HG03354 (cell line): ENCODE results near the gene TBC1D1.

ENCODE experiments used
- ATAC-seq: cut with Tn5 transposase; IDR thresholded peaks from one replicate; pipeline ENCODE4 v1.9.1; 2021; ENCODE audit warnings: mild to moderate bottlenecking; ENCODE audit not compliant: unreplicated experiment, poor library complexity, severe bottlenecking

Gene TBC1D1

GRCh38 chr4:38088321-38088720 lies 197.4 kb downstream of the TBC1D1 start:
- ATAC-seq, result no peak

- ATAC-seq, result no peak
Measured at GRCh38 chr4:38089961-38090360, 199.1 kb downstream of the TBC1D1 start.

- no peak for ATAC-seq
Measured at GRCh38 chr4:38090455-38091246, 199.8 kb downstream of the TBC1D1 start.

GRCh38 chr4:38091636-38092035 lies 200.8 kb downstream of the TBC1D1 start:
- ATAC-seq, result no peak

- no peak for ATAC-seq
Measured at GRCh38 chr4:38092701-38093100, 201.8 kb downstream of the TBC1D1 start.

GRCh38 chr4:38094419-38094818 lies 203.5 kb downstream of the TBC1D1 start:
- no peak for ATAC-seq

GRCh38 chr4:38095691-38096090 lies 204.8 kb downstream of the TBC1D1 start:
- ATAC-seq, result no peak

GRCh38 chr4:38097818-38098217 lies 206.9 kb downstream of the TBC1D1 start:
- ATAC-seq, result no peak

- no peak for ATAC-seq
Measured at GRCh38 chr4:38099020-38099600, 208.2 kb downstream of the TBC1D1 start.

GRCh38 chr4:38099908-38100407 lies 209.1 kb downstream of the TBC1D1 start:
- no peak for ATAC-seq

- no peak for ATAC-seq
Measured at GRCh38 chr4:38100474-38101255, 209.8 kb downstream of the TBC1D1 start.

- ATAC-seq, result no peak
Measured at GRCh38 chr4:38101563-38101962, 210.7 kb downstream of the TBC1D1 start.

- no peak for ATAC-seq
Measured at GRCh38 chr4:38102957-38103588, 212.2 kb downstream of the TBC1D1 start.

GRCh38 chr4:38105475-38106220 lies 214.8 kb downstream of the TBC1D1 start:
- peak; percentile 85 for ATAC-seq

GRCh38 chr4:38106311-38106710 lies 215.4 kb downstream of the TBC1D1 start:
- no peak for ATAC-seq

- no peak for ATAC-seq
Measured at GRCh38 chr4:38106886-38107514, 216.1 kb downstream of the TBC1D1 start.

- ATAC-seq, result no peak
Measured at GRCh38 chr4:38107818-38108217, 216.9 kb downstream of the TBC1D1 start.

GRCh38 chr4:38109370-38109769 lies 218.5 kb downstream of the TBC1D1 start:
- ATAC-seq, result no peak

GRCh38 chr4:38109896-38110295 lies 219.0 kb downstream of the TBC1D1 start:
- ATAC-seq, result no peak
